HFFc6 (cell line): Measurements from ENCODE around the gene MDGA2. TPM values are rescaled to one million over a fixed set of nuclear protein-coding genes. Genes with fewer than 3 reads are reported as not detected.

Experiments
- DNase-seq: peaks from one replicate; pipeline ENCODE4 v3.0.0-alpha.2; 2018
- H3K27ac Mint-ChIP-seq: 2 replicates; pipeline ENCODE4 v1.8.0; 2020; ENCODE audit warnings: mild to moderate bottlenecking, mixed read lengths
- H3K27me3 Mint-ChIP-seq: 2 replicates; pipeline ENCODE4 v1.8.0; 2021; ENCODE audit warnings: mild to moderate bottlenecking, moderate library complexity, mixed read lengths; ENCODE audit not compliant: insufficient read depth
- H3K36me3 Mint-ChIP-seq: 2 replicates; pipeline ENCODE4 v1.8.0; 2021; ENCODE audit warnings: low read depth, mixed read lengths
- H3K4me1 Mint-ChIP-seq: 2 replicates; pipeline ENCODE4 v1.8.0; 2020; ENCODE audit warnings: low read depth, mixed read lengths
- H3K4me3 Mint-ChIP-seq: 2 replicates; pipeline ENCODE4 v1.8.0; 2020; ENCODE audit warnings: mild to moderate bottlenecking, moderate library complexity, mixed read lengths
- H3K9me3 Mint-ChIP-seq: 2 replicates; pipeline ENCODE4 v1.8.0; 2020; ENCODE audit warnings: mild to moderate bottlenecking, mixed read lengths
- CTCF ChIP-seq: fragments of 200-600 bp; sonication (generic); IDR thresholded peaks from 2 replicates; pipeline ENCODE4 v1.5.0; 2021; ENCODE audit warnings: antibody characterized with exemption, mild to moderate bottlenecking
- total RNA-seq, 6 experiments: library from RNA; stranded (reverse); fragmentation: NEBNext Ultra II Directional; extraction: Animal tissue kit (Norgen Biotek cat#: 25700); gene quantifications; 2 replicates in 1 of 6; 3 replicates in 5 of 6; pipeline ENCODE4 v1.2.3, GENCODE V29; 2021

MDGA2 gene
- total RNA-seq, 6 experiments from 2014 or later = not detected

- Mint-ChIP-seq H3K4me1 (no peaks in the 10 kb centered on the region), H3K27me3 (no peaks in the 10 kb centered on the region), H3K4me3 (no peak overlapping the region), H3K36me3 (0 out of 2 replicates have a peak, but pooled peaks cover 6% of the 10 kb centered on the region), H3K9me3 (peaks cover 32% of the 10 kb centered on the region), H3K27ac (no peak overlapping the region)
- TF ChIP-seq CTCF = no peak
- DNase-seq = no peak
Observed at GRCh38 chr14:47060050-47060449, 615.4 kb downstream of the MDGA2 start.

- H3K27ac Mint-ChIP-seq = no peak overlapping the region
- no peak for TF ChIP-seq CTCF
- no peaks in the 10 kb centered on the region for H3K4me1 Mint-ChIP-seq
- no peak overlapping the region for H3K4me3 Mint-ChIP-seq
- H3K27me3 Mint-ChIP-seq = no peaks in the 10 kb centered on the region
- H3K36me3 Mint-ChIP-seq = 0 out of 2 replicates have a peak, but pooled peaks cover 6% of the 10 kb centered on the region
- peaks cover 27% of the 10 kb centered on the region for H3K9me3 Mint-ChIP-seq
- no peak for DNase-seq
Observed at GRCh38 chr14:47057364-47057763, 618.0 kb downstream of the MDGA2 start.

DNA sequence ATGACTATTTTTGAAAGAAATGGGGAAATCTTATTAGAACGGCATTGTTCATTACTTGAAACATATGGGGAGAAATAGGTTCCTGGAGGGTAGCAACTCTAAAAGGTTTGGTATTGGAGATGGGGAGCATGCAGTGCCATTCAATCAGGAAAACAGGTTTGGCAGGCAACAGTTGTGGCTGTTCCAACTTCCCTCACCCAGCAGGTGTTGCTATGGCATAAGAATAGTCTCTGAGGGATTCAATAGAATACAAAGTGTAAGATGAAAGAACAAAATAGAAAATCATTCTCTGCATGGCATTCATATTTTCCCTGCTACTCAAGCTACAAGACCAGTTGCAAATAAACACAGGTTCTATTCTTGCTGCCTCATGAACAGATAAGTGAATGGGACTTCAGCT lies 630.6 kb downstream of the MDGA2 start:
- H3K9me3 Mint-ChIP-seq = peaks cover 20% of the 10 kb centered on the region
- no peak overlapping the region for H3K27ac Mint-ChIP-seq
- no peaks in the 10 kb centered on the region for H3K36me3 Mint-ChIP-seq
- no peak for TF ChIP-seq CTCF
- no peaks in the 10 kb centered on the region for H3K4me1 Mint-ChIP-seq
- no peaks in the 10 kb centered on the region for H3K27me3 Mint-ChIP-seq
- H3K4me3 Mint-ChIP-seq = no peak overlapping the region
- DNase-seq = no peak

DNA sequence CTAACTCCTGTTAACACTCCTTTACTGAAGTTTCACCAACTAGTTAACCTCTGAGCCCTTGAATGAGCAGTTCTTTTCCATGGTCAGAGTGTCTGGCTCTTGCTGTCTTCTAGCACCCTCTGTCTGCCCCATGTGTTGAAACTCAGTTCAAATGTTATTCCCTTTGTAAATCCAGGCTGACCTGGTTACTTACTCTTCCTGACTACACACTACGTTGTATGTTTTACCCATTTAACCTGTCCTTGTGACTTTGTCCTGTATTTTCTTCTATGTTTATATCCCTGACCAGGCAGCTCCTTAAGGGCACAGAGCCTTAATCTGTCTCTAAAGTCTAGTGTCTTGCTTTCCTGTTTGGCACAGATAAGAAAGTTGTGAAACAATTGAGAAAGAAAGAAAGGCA lies 634.9 kb downstream of the MDGA2 start:
- peaks cover 28% of the 10 kb centered on the region for H3K9me3 Mint-ChIP-seq
- no peak for TF ChIP-seq CTCF
- no peaks in the 10 kb centered on the region for H3K27me3 Mint-ChIP-seq
- H3K27ac Mint-ChIP-seq = no peak overlapping the region
- no peaks in the 10 kb centered on the region for H3K36me3 Mint-ChIP-seq
- no peak overlapping the region for H3K4me3 Mint-ChIP-seq
- DNase-seq = no peak
- H3K4me1 Mint-ChIP-seq = no peaks in the 10 kb centered on the region

DNA sequence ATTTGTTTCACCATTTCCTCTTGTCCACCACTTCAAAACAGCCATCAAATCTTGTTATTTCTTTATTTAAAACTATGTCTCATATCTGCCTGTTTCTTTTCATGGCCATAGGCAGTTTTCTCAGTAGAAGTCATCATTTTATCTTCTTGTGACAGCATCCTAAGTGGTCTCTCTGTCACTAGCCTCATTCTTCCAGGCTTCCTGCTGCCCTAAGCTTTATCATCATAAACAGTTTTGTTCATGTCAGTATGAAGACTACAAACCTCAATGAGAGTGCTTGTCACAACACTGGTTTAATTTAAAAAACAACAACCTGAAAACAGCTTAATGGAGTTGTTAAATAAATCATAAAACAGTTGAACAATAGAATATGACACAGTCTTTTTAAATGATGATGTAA lies 636.1 kb downstream of the MDGA2 start:
- TF ChIP-seq CTCF = no peak
- no peak for DNase-seq
- no peak overlapping the region for H3K27ac Mint-ChIP-seq
- peaks cover 32% of the 10 kb centered on the region for H3K9me3 Mint-ChIP-seq
- no peaks in the 10 kb centered on the region for H3K27me3 Mint-ChIP-seq
- no peaks in the 10 kb centered on the region for H3K36me3 Mint-ChIP-seq
- no peaks in the 10 kb centered on the region for H3K4me1 Mint-ChIP-seq
- no peak overlapping the region for H3K4me3 Mint-ChIP-seq

DNA sequence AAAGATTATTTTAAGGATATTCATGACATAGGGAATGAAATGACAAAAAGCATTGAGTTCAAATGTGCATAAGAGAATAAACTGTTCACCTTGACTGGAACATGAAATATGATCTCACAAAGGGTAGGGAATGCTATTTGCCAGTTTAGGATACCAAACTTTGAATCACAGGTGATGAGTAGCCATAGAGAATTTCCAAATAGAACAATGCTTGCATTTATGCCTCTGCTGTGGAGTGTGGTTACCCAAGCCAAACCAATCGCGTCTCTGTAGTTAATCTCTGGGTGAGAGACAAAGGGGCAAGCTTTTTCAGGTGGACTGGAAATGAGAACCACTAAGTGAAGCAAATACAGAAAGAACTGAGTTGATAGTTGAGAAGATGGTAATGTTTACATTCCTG lies 652.7 kb downstream of the MDGA2 start:
- no peak overlapping the region for H3K27ac Mint-ChIP-seq
- DNase-seq = no peak
- no peaks in the 10 kb centered on the region for H3K4me1 Mint-ChIP-seq
- no peak for TF ChIP-seq CTCF
- H3K4me3 Mint-ChIP-seq = no peak overlapping the region
- peaks cover 36% of the 10 kb centered on the region for H3K9me3 Mint-ChIP-seq
- H3K27me3 Mint-ChIP-seq = no peaks in the 10 kb centered on the region
- no peaks in the 10 kb centered on the region for H3K36me3 Mint-ChIP-seq
